ENCODE results near the gene RGSL1. TPM values are rescaled to one million over a fixed set of nuclear protein-coding genes. Genes with fewer than 3 reads are reported as not detected.
"Not testable (repeated sequence)": the region's sequence is repeated elsewhere in the genome, so short reads cannot be mapped to it uniquely, and the experiment has no call there.

Gene RGSL1
- polyA plus RNA-seq, 3 donors = not detected

- Histone ChIP-seq H3K9me3 (replicated peaks in 1 of 2; ENCODE audit: control insufficient read depth in 1 of 2, insufficient read depth in 1 of 2, low read length in 2 of 2) (peaks cover 11 to 14% of the 10 kb centered on the region in 2 donors), H3K27me3 (ENCODE audit: control insufficient read depth in 2 of 2, insufficient read depth in 2 of 2, low read length in 2 of 2) (no peaks in the 10 kb centered on the region), H3K4me2 (replicated peaks; ENCODE audit: extremely low read depth, low read length, poor library complexity, severe bottlenecking) (no peak overlapping the region), H3K36me3 (replicated peaks in 1 of 2; ENCODE audit: control insufficient read depth in 1 of 2, insufficient read depth in 2 of 2, low read length in 2 of 2) (no peaks in the 10 kb centered on the region), H3K27ac (ENCODE audit: low read depth in 1 of 2, low read length in 2 of 2) (no peak overlapping the region), H3K4me1 (ENCODE audit: control insufficient read depth in 1 of 2, insufficient read depth in 2 of 2, low read length in 2 of 2) (no peaks in the 10 kb centered on the region), H4K20me1 (ENCODE audit: insufficient read depth, low read length) (no peaks in the 10 kb centered on the region), H2AFZ (ENCODE audit: insufficient read depth, low read depth, low read length, poor library complexity, severe bottlenecking) (no peak overlapping the region), H3K9ac (ENCODE audit: insufficient read depth, low read length, poor library complexity, severe bottlenecking) (no peak overlapping the region), H3K79me2 (ENCODE audit: insufficient read depth, low read length) (no peaks in the 10 kb centered on the region), H3K4me3 (replicated peaks in 1 of 3; ENCODE audit: low read depth in 2 of 3, low read length in 3 of 3) (no peak overlapping the region)
- intact Hi-C loops (cut with micrococcal nuclease) = no loop called here
- TF ChIP-seq CTCF (IDR thresholded peaks at IDR 0.05) = no peak
- Mint-ChIP-seq H3K4me3 (no peak overlapping the region), H3K27ac (no peak overlapping the region), H3K27me3 (ENCODE audit: low read depth in 3 of 3) (peaks cover 0 to 2% (median 0%) of the 10 kb centered on the region in 3 donors), H3K4me1 (no peaks in the 10 kb centered on the region), H3K9me3 (peaks cover 17 to 32% (median 25%) of the 10 kb centered on the region in 7 donors), H3K36me3 (no peaks in the 10 kb centered on the region)
- no peak for DNase-seq
These were observed 75.4 kb downstream of the RGSL1 start for GRCh38 chr1:182525342-182525741.

- H3K27me3 ChIP-seq (ENCODE audit: control insufficient read depth in 2 of 2, insufficient read depth in 2 of 2, low read length in 2 of 2) = no peaks in the 10 kb centered on the region
- no peaks in the 10 kb centered on the region for H3K36me3 Mint-ChIP-seq
- no peak overlapping the region for H3K27ac ChIP-seq (ENCODE audit: low read depth in 1 of 2, low read length in 2 of 2)
- no peak overlapping the region for H3K27ac Mint-ChIP-seq
- H3K9me3 ChIP-seq (replicated peaks in 1 of 2; ENCODE audit: control insufficient read depth in 1 of 2, insufficient read depth in 1 of 2, low read length in 2 of 2) = peaks cover 11 to 14% of the 10 kb centered on the region in 2 donors
- no peaks in the 10 kb centered on the region for H4K20me1 ChIP-seq (ENCODE audit: insufficient read depth, low read length)
- intact Hi-C loops (cut with micrococcal nuclease) = no loop called here
- no peaks in the 10 kb centered on the region for H3K4me1 ChIP-seq (ENCODE audit: control insufficient read depth in 1 of 2, insufficient read depth in 2 of 2, low read length in 2 of 2)
- no peaks in the 10 kb centered on the region for H3K4me1 Mint-ChIP-seq
- H3K36me3 ChIP-seq (replicated peaks in 1 of 2; ENCODE audit: control insufficient read depth in 1 of 2, insufficient read depth in 2 of 2, low read length in 2 of 2) = no peaks in the 10 kb centered on the region
- H3K4me2 ChIP-seq (replicated peaks; ENCODE audit: extremely low read depth, low read length, poor library complexity, severe bottlenecking) = no peak overlapping the region
- no peak overlapping the region for H3K4me3 Mint-ChIP-seq
- no peak overlapping the region for H3K9ac ChIP-seq (ENCODE audit: insufficient read depth, low read length, poor library complexity, severe bottlenecking)
- no peak for DNase-seq
- no peak overlapping the region for H3K4me3 ChIP-seq (replicated peaks in 1 of 3; ENCODE audit: low read depth in 2 of 3, low read length in 3 of 3)
- no peaks in the 10 kb centered on the region for H3K79me2 ChIP-seq (ENCODE audit: insufficient read depth, low read length)
- peaks cover 0 to 2% (median 0%) of the 10 kb centered on the region in 3 donors for H3K27me3 Mint-ChIP-seq (ENCODE audit: low read depth in 3 of 3)
- no peak for TF ChIP-seq CTCF (IDR thresholded peaks at IDR 0.05)
- no peak overlapping the region for H2AFZ ChIP-seq (ENCODE audit: insufficient read depth, low read depth, low read length, poor library complexity, severe bottlenecking)
- 100% methylated on average over 2 of the region's 2 CpGs for WGBS (ENCODE audit: insufficient coverage)
- H3K9me3 Mint-ChIP-seq = peaks cover 17 to 32% (median 25%) of the 10 kb centered on the region in 7 donors
These were observed 77.7 kb downstream of the RGSL1 start for GRCh38 chr1:182527680-182528079.

DNA sequence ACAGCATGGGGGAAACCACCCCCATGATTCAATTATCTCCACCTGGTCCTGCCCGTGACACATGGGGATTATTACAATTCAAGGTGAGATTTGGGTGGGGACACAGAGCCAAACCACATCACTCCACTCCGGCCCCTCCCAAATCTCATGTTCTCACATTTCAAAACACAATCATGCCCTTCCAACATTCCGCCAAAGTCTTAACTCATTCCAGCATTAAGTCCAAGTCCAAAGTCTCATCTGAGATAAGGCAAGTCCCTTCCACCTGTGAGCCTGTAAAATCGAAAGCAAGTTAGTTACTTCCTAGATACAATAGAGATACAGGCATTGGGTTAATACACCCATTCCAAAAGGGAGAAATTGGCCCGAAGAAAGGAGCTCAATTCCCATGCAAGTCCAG, 78.3 kb downstream of the RGSL1 start:
- H3K4me1 ChIP-seq (ENCODE audit: control insufficient read depth in 1 of 2, insufficient read depth in 2 of 2, low read length in 2 of 2); H3K36me3 ChIP-seq (replicated peaks in 1 of 2; ENCODE audit: control insufficient read depth in 1 of 2, insufficient read depth in 2 of 2, low read length in 2 of 2); H3K36me3 Mint-ChIP-seq; H3K4me1 Mint-ChIP-seq; H3K27ac ChIP-seq (ENCODE audit: low read depth in 1 of 2, low read length in 2 of 2); H3K79me2 ChIP-seq (ENCODE audit: insufficient read depth, low read length); H3K4me3 Mint-ChIP-seq; H3K27me3 ChIP-seq (ENCODE audit: control insufficient read depth in 2 of 2, insufficient read depth in 2 of 2, low read length in 2 of 2); H3K27me3 Mint-ChIP-seq (ENCODE audit: low read depth in 3 of 3); H3K4me3 ChIP-seq (replicated peaks in 1 of 3; ENCODE audit: low read depth in 2 of 3, low read length in 3 of 3); intact Hi-C loops (cut with micrococcal nuclease); H3K9ac ChIP-seq (ENCODE audit: insufficient read depth, low read length, poor library complexity, severe bottlenecking); DNase-seq; H4K20me1 ChIP-seq (ENCODE audit: insufficient read depth, low read length); H3K4me2 ChIP-seq (replicated peaks; ENCODE audit: extremely low read depth, low read length, poor library complexity, severe bottlenecking); H3K27ac Mint-ChIP-seq; H2AFZ ChIP-seq (ENCODE audit: insufficient read depth, low read depth, low read length, poor library complexity, severe bottlenecking): not testable (repeated sequence)
- peaks cover 11 to 14% of the 10 kb centered on the region in 2 donors for H3K9me3 ChIP-seq (replicated peaks in 1 of 2; ENCODE audit: control insufficient read depth in 1 of 2, insufficient read depth in 1 of 2, low read length in 2 of 2)
- H3K9me3 Mint-ChIP-seq = peaks cover 17 to 32% (median 25%) of the 10 kb centered on the region in 7 donors
- WGBS (ENCODE audit: insufficient coverage) = 87% methylated on average over 4 of the region's 5 CpGs

All from CD14-positive monocyte (primary cell).